H1 (cell line): ENCODE measurements around the gene MDFIC2. TPM values are rescaled to one million over a fixed set of nuclear protein-coding genes. Genes with fewer than 3 reads are reported as not detected.

ENCODE experiments used
- ASH2L ChIP-seq: fragments of 200-600, 300-600 bp; sonication (generic); IDR thresholded peaks from one replicate; pipeline ENCODE4 v1.7.1; 2017; ENCODE audit warnings: low read length
- CHD2 ChIP-seq: IDR thresholded peaks from 2 replicates; pipeline ENCODE4 v1.6.1; 2012; ENCODE audit warnings: low read length, improper control_type of control experiment
- CREB1 ChIP-seq: IDR thresholded peaks from 2 replicates; pipeline ENCODE4 v1.6.1; 2012; ENCODE audit warnings: inconsistent platforms
- TCF12 ChIP-seq: IDR thresholded peaks from 2 replicates; pipeline ENCODE4 v1.6.1; 2011; ENCODE audit warnings: low read depth, mild to moderate bottlenecking, low read length
- polyA plus RNA-seq, 7 experiments: library from polyadenylated mRNA; depleted of rRNA in 3 of 7; stranded (reverse) in 5 of 7; unstranded in 2 of 7; fragments of >200 nt in 5 of 7; fragments of 200-250 nt in 2 of 7; gene quantifications; 1 replicate in 5 of 7; 2 replicates in 1 of 7; 4 replicates in 1 of 7; pipeline versions ENCODE4 v1.2.1 to v1.2.3, GENCODE V29; 2011 to 2013; ENCODE audit warnings: missing spikeins in 2 of 7, mixed read lengths in 2 of 7
- total RNA-seq: library from RNA; stranded (reverse); fragmentation: NEBNext Ultra II Directional; extraction: Animal tissue kit (Norgen Biotek cat#: 25700); gene quantifications from 2 replicates; pipeline ENCODE4 v1.2.1, GENCODE V29; 2021

The MDFIC2 gene
- total and polyA plus RNA-seq, 2 of the 8 experiments (the other 6 are each of a cell fraction or from before 2014, with no cell fraction given): not detected

- TF ChIP-seq TCF12 (no peak), CREB1 (no peak), ASH2L (no peak), CHD2 (no peak)
Measured at GRCh38 chr3:70256566-70256965, 55.9 kb downstream of the MDFIC2 start (continued).
